GM18868 (cell line): ENCODE measurements around the gene SCN8A.

Experiments
- ATAC-seq: cut with Tn5 transposase; IDR thresholded peaks from one replicate; pipeline ENCODE4 v1.9.1; 2021; ENCODE audit warnings: mild to moderate bottlenecking, moderate library complexity; ENCODE audit not compliant: unreplicated experiment

Gene SCN8A

GRCh38 chr12:51847643-51848325 is 256.8 kb downstream of the SCN8A start:
- no peak for ATAC-seq

- ATAC-seq: no peak
Observed at GRCh38 chr12:51848326-51848727, 257.3 kb downstream of the SCN8A start, which contains the start of gene FIGNL2. FIGNL2 (minus strand) TSS chr12:51848718; CDS start chr12:51822413, 26,305 bp downstream.

GRCh38 chr12:51848841-51849735 is 258.1 kb downstream of the SCN8A start:
- no peak for ATAC-seq

GRCh38 chr12:51850081-51850964 is 259.3 kb downstream of the SCN8A start:
- ATAC-seq: no peak

GRCh38 chr12:51850965-51851299 is 259.9 kb downstream of the SCN8A start:
- no peak for ATAC-seq

- ATAC-seq: no peak
Observed at GRCh38 chr12:51851413-51852124, 260.5 kb downstream of the SCN8A start.

DNA sequence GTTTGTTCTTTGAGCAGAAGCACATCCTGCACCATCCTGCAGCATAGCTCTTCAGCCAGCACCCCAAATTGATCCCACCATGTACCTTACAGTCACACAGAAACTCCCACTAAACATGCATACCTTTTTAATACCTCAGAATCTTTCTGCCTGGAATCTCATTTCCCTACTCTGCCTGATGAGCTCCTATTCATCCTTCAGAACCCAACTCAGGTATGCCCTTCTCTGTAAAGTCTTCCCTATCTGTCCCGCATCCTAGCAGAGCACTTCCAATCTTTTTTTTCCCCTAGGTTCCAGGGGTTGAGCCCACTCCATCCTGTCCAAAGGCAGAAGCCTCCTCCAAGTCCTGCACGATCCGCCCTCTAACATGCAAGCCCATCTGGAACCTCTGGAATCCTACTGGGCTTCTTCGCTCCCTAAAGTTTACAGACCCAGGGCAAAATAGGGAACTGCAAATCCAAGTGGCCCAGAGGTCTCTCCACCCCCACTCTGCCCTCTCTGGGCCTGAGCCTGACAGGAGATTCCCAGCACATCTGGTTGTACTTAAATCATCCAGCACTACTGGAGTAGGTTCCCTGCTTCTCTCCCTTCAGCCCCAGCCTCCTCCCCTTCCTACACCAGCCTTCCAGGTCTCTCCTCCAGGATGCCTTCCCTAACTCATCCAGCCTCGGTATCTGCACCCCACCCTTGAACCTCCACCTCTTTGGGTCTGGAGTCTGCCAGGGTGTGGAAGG is 261.5 kb downstream of the SCN8A start:
- ATAC-seq: no peak

DNA sequence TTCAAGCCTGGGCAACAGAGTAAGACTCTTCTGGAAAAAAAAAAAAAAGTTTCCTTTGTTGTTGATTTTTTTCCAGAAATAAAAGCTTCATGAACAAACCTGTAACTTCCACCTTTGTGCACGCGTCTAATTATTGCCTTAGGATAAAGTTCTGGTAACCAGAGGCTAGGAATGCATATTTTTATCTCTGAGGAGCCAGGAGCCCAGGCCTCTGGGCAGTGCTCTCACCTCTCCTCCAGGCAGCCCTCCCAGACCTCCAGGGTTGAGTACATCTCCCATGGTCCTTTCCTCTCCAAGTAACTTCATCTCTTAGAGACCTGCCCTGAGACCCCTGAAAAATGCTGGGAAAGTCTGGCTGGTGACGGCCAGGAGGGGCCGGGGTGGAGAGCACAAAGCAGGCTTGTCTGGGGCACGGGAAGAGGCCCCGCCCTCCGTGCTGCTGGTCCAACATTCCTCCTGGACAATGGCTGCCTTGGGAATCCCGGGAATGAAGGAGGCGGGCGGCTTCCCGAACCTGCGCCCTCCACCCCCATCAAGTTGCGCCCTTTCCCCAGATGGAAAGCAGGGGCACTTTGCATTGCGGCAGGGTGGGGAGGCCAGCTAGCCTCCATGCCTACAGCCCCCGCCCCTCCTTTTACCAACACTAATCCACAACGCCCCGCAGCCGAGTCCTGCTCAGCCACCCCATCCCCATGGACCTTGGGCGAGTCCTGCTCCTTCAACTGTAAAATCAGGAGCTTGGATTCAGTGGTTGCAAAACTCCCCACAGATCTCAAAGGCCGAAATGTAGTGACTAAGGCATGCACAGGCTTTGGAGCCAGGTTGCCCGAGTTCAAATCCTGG is 264.8 kb downstream of the SCN8A start:
- ATAC-seq: no peak

GRCh38 chr12:51860986-51861385 is 270.0 kb downstream of the SCN8A start:
- no peak for ATAC-seq
